Smooth muscle cell (in vitro differentiated cells): ENCODE measurements around the gene GGA3. TPM values are rescaled to one million over a fixed set of nuclear protein-coding genes. Genes with fewer than 3 reads are reported as not detected.

Experiments used
- DNase-seq: peaks from one replicate; lab custom pipeline; 2025; ENCODE audit not compliant: unreplicated experiment; lab: John Stamatoyannopoulos, UW
- H2AFZ ChIP-seq: fragments of 200-600 bp; sonication (generic); 2 replicates; pipeline ENCODE4 v1.6.0; 2016; ENCODE audit warnings: antibody characterized with exemption, low read depth, mild to moderate bottlenecking
- H3F3A ChIP-seq: fragments of 200-600 bp; sonication (generic); 2 replicates; pipeline ENCODE4 v1.6.0; 2017; ENCODE audit warnings: antibody characterized with exemption, low read depth
- H3K27ac ChIP-seq: fragments of 200-600 bp; sonication (generic); 2 replicates; pipeline ENCODE4 v1.5.1; 2016; ENCODE audit warnings: low read depth, mild to moderate bottlenecking
- H3K27me3 ChIP-seq: fragments of 200-600 bp; sonication (generic); 2 replicates; pipeline ENCODE4 v1.6.1; 2016; ENCODE audit warnings: low read depth, mild to moderate bottlenecking
- H3K36me3 ChIP-seq: fragments of 200-600 bp; sonication (generic); 2 replicates; pipeline ENCODE4 v1.5.1; 2016; ENCODE audit warnings: low read depth
- H3K4me1 ChIP-seq: fragments of 200-600 bp; sonication (generic); 2 replicates; pipeline ENCODE4 v1.5.1; 2016; ENCODE audit warnings: low read depth
- H3K4me2 ChIP-seq: fragments of 200-600 bp; sonication (generic); 2 replicates; pipeline ENCODE4 v1.6.0; 2016; ENCODE audit warnings: mild to moderate bottlenecking
- H3K4me3 ChIP-seq: fragments of 200-600 bp; sonication (generic); 2 replicates; pipeline ENCODE4 v1.5.1; 2016; ENCODE audit warnings: mild to moderate bottlenecking
- H3K79me2 ChIP-seq: fragments of 200-600 bp; sonication (generic); 2 replicates; pipeline ENCODE4 v1.6.0; 2016; ENCODE audit warnings: low read depth, mild to moderate bottlenecking
- H3K9ac ChIP-seq: fragments of 200-600 bp; sonication (generic); 2 replicates; pipeline ENCODE4 v1.6.0; 2016; ENCODE audit warnings: low read depth
- H3K9me3 ChIP-seq: fragments of 200-600 bp; sonication (generic); replicated peaks from 2 replicates; pipeline ENCODE4 v1.5.1; 2016; ENCODE audit warnings: low read depth
- H4K20me1 ChIP-seq: fragments of 200-600 bp; sonication (generic); 2 replicates; pipeline ENCODE4 v1.6.0; 2016; ENCODE audit warnings: low read depth
- CTCF ChIP-seq: fragments of 200-600 bp; sonication (generic); IDR thresholded peaks from 2 replicates; pipeline ENCODE4 v1.5.1; 2017; ENCODE audit warnings: borderline replicate concordance, mild to moderate bottlenecking, antibody characterized with exemption; ENCODE audit not compliant: insufficient read depth, poor library complexity, severe bottlenecking
- WGBS: methylation state at CpG from one replicate; pipeline ENCODE4 v1.1.7; 2016; ENCODE audit warnings: low lambda C conversion rate; 5-methylcytosine and 5-hydroxymethylcytosine counted together
- polyA plus RNA-seq: library from polyadenylated mRNA; unstranded; fragments of >200 nt; fragmentation: Nextera tagmentation; extraction: Ambion mirVana; gene quantifications from 2 replicates; pipeline ENCODE4 v1.2.1, GENCODE V29; 2016
- total RNA-seq: library from RNA; depleted of rRNA; stranded (reverse); fragments of >200 nt; gene quantifications from 2 replicates; pipeline ENCODE4 v1.2.3, GENCODE V29; 2014

GGA3 gene
- total and polyA plus RNA-seq, 2 experiments from 2014 or later: 20.5 to 23.9 TPM

- no peaks in the 10 kb centered on the region for H3K4me1 ChIP-seq
- no peak overlapping the region for H3K27ac ChIP-seq
- H3F3A ChIP-seq: no peaks in the 10 kb centered on the region
- H4K20me1 ChIP-seq: no peaks in the 10 kb centered on the region
- no peaks in the 10 kb centered on the region for H3K36me3 ChIP-seq
- H2AFZ ChIP-seq: no peak overlapping the region
- no peaks in the 10 kb centered on the region for H3K79me2 ChIP-seq
- H3K9ac ChIP-seq: no peak overlapping the region
- H3K9me3 ChIP-seq: no peaks in the 10 kb centered on the region
- 92% methylated on average over 8 of the region's 8 CpGs for WGBS
- no peak for DNase-seq
- no peak overlapping the region for H3K4me2 ChIP-seq
- H3K4me3 ChIP-seq: no peak overlapping the region
- H3K27me3 ChIP-seq: no peaks in the 10 kb centered on the region
- no peak for TF ChIP-seq CTCF
Measured at GRCh38 chr17:75231071-75231470, 30.3 kb downstream of the GGA3 start.

GRCh38 chr17:75228847-75229246 is 32.6 kb downstream of the GGA3 start:
- no peak for DNase-seq
- no peaks in the 10 kb centered on the region for H3K27me3 ChIP-seq
- H3K4me1 ChIP-seq: no peaks in the 10 kb centered on the region

GRCh38 chr17:75228305-75228704 is 33.1 kb downstream of the GGA3 start:
- Histone ChIP-seq H3K4me3 (no peak overlapping the region), H3K79me2 (no peaks in the 10 kb centered on the region), H3K4me1 (no peaks in the 10 kb centered on the region), H3K36me3 (no peaks in the 10 kb centered on the region), H3K9me3 (no peaks in the 10 kb centered on the region), H3K27me3 (no peaks in the 10 kb centered on the region), H2AFZ (no peak overlapping the region), H4K20me1 (no peaks in the 10 kb centered on the region), H3K27ac (no peak overlapping the region), H3F3A (no peaks in the 10 kb centered on the region), H3K4me2 (no peak overlapping the region), H3K9ac (no peak overlapping the region)
- WGBS: 98% methylated on average over 2 of the region's 2 CpGs
- TF ChIP-seq CTCF: no peak
- no peak for DNase-seq

More at GRCh38 chr17:75228847-75229246, 32.6 kb downstream of the GGA3 start:
- Histone ChIP-seq H3K27ac (no peak overlapping the region), H3K4me2 (no peak overlapping the region), H2AFZ (no peak overlapping the region), H4K20me1 (no peaks in the 10 kb centered on the region), H3K9ac (no peak overlapping the region), H3K4me3 (no peak overlapping the region), H3K36me3 (no peaks in the 10 kb centered on the region), H3K79me2 (no peaks in the 10 kb centered on the region), H3K9me3 (no peaks in the 10 kb centered on the region), H3F3A (no peaks in the 10 kb centered on the region)
- TF ChIP-seq CTCF: no peak
- WGBS: 98% methylated on average over 4 of the region's 4 CpGs

GRCh38 chr17:75227729-75228128 is 33.7 kb downstream of the GGA3 start:
- no peaks in the 10 kb centered on the region for H4K20me1 ChIP-seq
- no peaks in the 10 kb centered on the region for H3K36me3 ChIP-seq
- DNase-seq: no peak
- no peaks in the 10 kb centered on the region for H3K27me3 ChIP-seq
- no peak for TF ChIP-seq CTCF
- H3F3A ChIP-seq: no peaks in the 10 kb centered on the region
- no peak overlapping the region for H3K4me2 ChIP-seq
- H3K27ac ChIP-seq: no peak overlapping the region
- WGBS: 97% methylated on average over 5 of the region's 5 CpGs
- H3K4me3 ChIP-seq: no peak overlapping the region
- H3K9me3 ChIP-seq: no peaks in the 10 kb centered on the region
- no peak overlapping the region for H2AFZ ChIP-seq
- H3K4me1 ChIP-seq: no peaks in the 10 kb centered on the region
- no peaks in the 10 kb centered on the region for H3K79me2 ChIP-seq
- H3K9ac ChIP-seq: no peak overlapping the region
